Liver (tissue), 9 donors: ENCODE results near the gene WWOX. TPM values are rescaled to one million over a fixed set of nuclear protein-coding genes. Genes with fewer than 3 reads are reported as not detected.

Experiments
- DNase-seq: peaks from one replicate; pipeline ENCODE4 v3.0.0-alpha.2; 2017; ENCODE audit warnings: low spot score
- H3K27ac ChIP-seq, 2 donors: one replicate each; pipeline ENCODE4 v1.7.0; 2013; ENCODE audit warnings: inconsistent platforms in 2 of 2, low read length in 2 of 2, control low read depth in 1 of 2, low read depth in 1 of 2, mild to moderate bottlenecking in 1 of 2
- H3K27me3 ChIP-seq, 4 donors: one replicate each; pipeline versions ENCODE4 v1.6.1 to v1.7.0; 2013; ENCODE audit warnings: low read length in 3 of 4, inconsistent platforms in 1 of 4, mild to moderate bottlenecking in 1 of 4, moderate library complexity in 1 of 4; ENCODE audit not compliant: control insufficient read depth in 4 of 4, insufficient read depth in 4 of 4
- H3K36me3 ChIP-seq, 4 donors: one replicate each; pipeline versions ENCODE4 v1.6.1 to v1.7.0; 2013; ENCODE audit warnings: low read length in 3 of 4, mild to moderate bottlenecking in 3 of 4, low read depth in 1 of 4, moderate library complexity in 1 of 4; ENCODE audit not compliant: control insufficient read depth in 4 of 4, insufficient read depth in 3 of 4
- H3K4me1 ChIP-seq, 4 donors: one replicate each; pipeline versions ENCODE4 v1.6.1 to v1.7.0; 2013; ENCODE audit warnings: low read length in 3 of 4, mild to moderate bottlenecking in 3 of 4, moderate library complexity in 1 of 4; ENCODE audit not compliant: control insufficient read depth in 4 of 4, insufficient read depth in 4 of 4
- H3K4me3 ChIP-seq, 3 donors: one replicate each; pipeline versions ENCODE4 v1.6.1 to v1.7.0; 2013; ENCODE audit warnings: low read length in 3 of 3, control low read depth in 1 of 3, low read depth in 1 of 3, mild to moderate bottlenecking in 1 of 3
- H3K9ac ChIP-seq, 2 donors: one replicate each; pipeline ENCODE4 v1.7.0; 2013; ENCODE audit warnings: low read length in 2 of 2, mild to moderate bottlenecking in 2 of 2, moderate library complexity in 2 of 2, control low read depth in 1 of 2, low read depth in 1 of 2
- H3K9me3 ChIP-seq, 4 donors: one replicate each; pipeline versions ENCODE4 v1.6.1 to v1.7.0; 2013; ENCODE audit warnings: low read length in 3 of 4; ENCODE audit not compliant: control insufficient read depth in 4 of 4
- ATF3 ChIP-seq: IDR thresholded peaks from 2 replicates; pipeline ENCODE4 v1.6.1; 2016; ENCODE audit warnings: antibody characterized with exemption
- CTCF ChIP-seq: fragments of 150-350 bp; IDR thresholded peaks from 2 replicates; pipeline ENCODE4 v1.5.1; 2017; ENCODE audit warnings: improper control_type of control experiment, low read depth, low read length; ENCODE audit not compliant: missing input control
- EGR1 ChIP-seq, 2 donors: IDR thresholded peaks; 2 replicates each; pipeline ENCODE4 v1.6.1; 2016 to 2018; ENCODE audit warnings: antibody characterized with exemption in 2 of 2, low read depth in 2 of 2
- FOXA1 ChIP-seq: IDR thresholded peaks from 2 replicates; pipeline ENCODE4 v1.6.1; 2016; ENCODE audit warnings: antibody characterized with exemption
- FOXA2 ChIP-seq: IDR thresholded peaks from 2 replicates; pipeline ENCODE4 v1.6.1; 2016; ENCODE audit warnings: antibody characterized with exemption
- GABPA ChIP-seq, 2 donors: IDR thresholded peaks in 1 of 2; conservative IDR thresholded peaks in 1 of 2; 2 replicates each; pipeline ENCODE4 v1.6.1; 2016; ENCODE audit warnings: antibody characterized with exemption in 2 of 2, mild to moderate bottlenecking in 1 of 2, moderate library complexity in 1 of 2
- HNF4A ChIP-seq, 2 donors: conservative IDR thresholded peaks; 2 replicates each; pipeline ENCODE4 v1.6.1; 2016; ENCODE audit warnings: antibody characterized with exemption in 2 of 2, mild to moderate bottlenecking in 2 of 2
- MAX ChIP-seq: IDR thresholded peaks from 2 replicates; pipeline ENCODE4 v1.6.1; 2016; ENCODE audit warnings: antibody characterized with exemption
- NR2F2 ChIP-seq: IDR thresholded peaks from 2 replicates; pipeline ENCODE4 v1.6.1; 2016; ENCODE audit warnings: antibody characterized with exemption
- RAD21 ChIP-seq, 2 donors: IDR thresholded peaks; 2 replicates each; pipeline ENCODE4 v1.6.1; 2016; ENCODE audit warnings: antibody characterized with exemption in 2 of 2, mild to moderate bottlenecking in 2 of 2
- YY1 ChIP-seq: IDR thresholded peaks from 2 replicates; pipeline ENCODE4 v1.6.1; 2016; ENCODE audit warnings: antibody characterized with exemption, mild to moderate bottlenecking
- WGBS: extraction: QIAGEN DNeasy Blood & Tissue Kit; methylation state at CpG from one replicate; pipeline ENCODE4 v1.1.7; 2013; 5-methylcytosine and 5-hydroxymethylcytosine counted together
- polyA plus RNA-seq, 2 donors: library from polyadenylated mRNA; stranded (reverse) in 1 of 2; unstranded in 1 of 2; fragments of 200-250 nt in 1 of 2; fragments of >200 nt in 1 of 2; fragmentation: Nextera tagmentation in 1 of 2; extraction: Ambion mirVana in 1 of 2; gene quantifications; one replicate each; pipeline versions ENCODE4 v1.2.1 to v1.2.3, GENCODE V29; 2013 to 2015
- total RNA-seq, 2 donors: library from RNA; depleted of rRNA; stranded (reverse); fragments of >200 nt; gene quantifications; one replicate each; pipeline ENCODE4 v1.2.3, GENCODE V29; 2014
- donor health status: healthy.
- donor health status: healthy.
- donor health status: healthy.
- donor health status: healthy.
- donor health status: healthy.

Gene WWOX
- total and polyA plus RNA-seq, 4 donors, result 9.8 to 46.0 (median 15.3) TPM

- TF ChIP-seq CTCF (no peak), FOXA1 (no peak), HNF4A (conservative IDR thresholded peaks at IDR 0.05) (no peak)
These were observed 546.2 kb downstream of the WWOX start (continued) for GRCh38 chr16:78645657-78646056.

GRCh38 chr16:78647019-78647418, 547.6 kb downstream of the WWOX start:
- no peak for TF ChIP-seq EGR1 (IDR thresholded peaks at IDR 0.05; ENCODE audit: low read depth in 2 of 2)
- TF ChIP-seq FOXA2, result no peak
- no peak for TF ChIP-seq GABPA (IDR thresholded peaks at IDR 0.05 in 1 of 2, conservative IDR thresholded peaks at IDR 0.05 in 1 of 2)
- TF ChIP-seq NR2F2, result no peak
- TF ChIP-seq FOXA1, result no peak
- Histone ChIP-seq H3K4me1 (peaks cover 3 to 10% (median 5%) of the 10 kb centered on the region in 4 donors), H3K27me3 (no peaks in the 10 kb centered on the region), H3K9ac (no peak overlapping the region), H3K27ac (no peak overlapping the region), H3K9me3 (no peaks in the 10 kb centered on the region), H3K36me3 (no peaks in the 10 kb centered on the region), H3K4me3 (no peak overlapping the region)
- 87% methylated on average over 3 of the region's 3 CpGs for WGBS
- DNase-seq, result no peak

GRCh38 chr16:78647491-78647890, 548.0 kb downstream of the WWOX start:
- peaks cover 3 to 6% (median 4%) of the 10 kb centered on the region in 4 donors for H3K4me1 ChIP-seq
- TF ChIP-seq ATF3, result no peak
- TF ChIP-seq HNF4A (conservative IDR thresholded peaks at IDR 0.05), result no peak
- no peak for TF ChIP-seq NR2F2
- H3K9me3 ChIP-seq, result no peaks in the 10 kb centered on the region
- WGBS, result 91% methylated on average over 2 of the region's 2 CpGs
- no peak overlapping the region for H3K4me3 ChIP-seq
- DNase-seq, result no peak
- no peaks in the 10 kb centered on the region for H3K36me3 ChIP-seq
- H3K9ac ChIP-seq, result no peak overlapping the region
- H3K27ac ChIP-seq, result no peak overlapping the region
- H3K27me3 ChIP-seq, result no peaks in the 10 kb centered on the region

GRCh38 chr16:78648517-78648916, 549.1 kb downstream of the WWOX start:
- Histone ChIP-seq H3K4me1 (peaks cover 0 to 3% (median under 1%) of the 10 kb centered on the region in 4 donors), H3K9me3 (no peaks in the 10 kb centered on the region), H3K27me3 (no peaks in the 10 kb centered on the region), H3K9ac (no peak overlapping the region), H3K36me3 (no peaks in the 10 kb centered on the region), H3K27ac (peak overlapping the region in 1 of 2 donors; percentile 9), H3K4me3 (peak overlapping the region in 2 of 3 donors; percentile 28 to 35)
- 36% methylated on average over 3 of the region's 3 CpGs for WGBS
- DNase-seq, result no peak
- TF ChIP-seq MAX (no peak), YY1 (peak; percentile 62), RAD21 (IDR thresholded peaks at IDR 0.05) (peak; percentile 20 to 27)
